Measurements from ENCODE around the gene TMEM213. TPM values are rescaled to one million over a fixed set of nuclear protein-coding genes. Genes with fewer than 3 reads are reported as not detected.

The TMEM213 gene
- total RNA-seq, 1 donor from 2014 or later, result not detected

DNA sequence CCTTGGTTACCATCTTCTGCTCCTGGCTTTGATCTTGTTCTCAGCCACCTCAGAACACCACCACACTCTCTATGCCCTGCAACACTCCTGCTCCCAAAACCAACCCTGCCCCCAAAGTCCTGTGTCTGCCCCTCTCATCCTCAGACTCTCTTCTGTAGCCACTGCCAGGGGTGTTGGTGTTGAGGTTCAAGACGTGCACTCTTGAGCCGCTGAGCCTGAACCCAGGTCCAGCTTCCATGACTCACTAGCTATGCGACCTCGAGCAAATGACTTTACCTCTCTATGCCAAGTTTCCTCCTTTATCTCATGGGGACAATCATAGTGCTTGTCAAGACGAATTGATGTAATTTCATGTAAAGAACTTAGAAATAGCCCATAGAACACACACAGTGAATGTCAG, 1.0 kb downstream of the TMEM213 start:
- TF ChIP-seq, protein P1, sequence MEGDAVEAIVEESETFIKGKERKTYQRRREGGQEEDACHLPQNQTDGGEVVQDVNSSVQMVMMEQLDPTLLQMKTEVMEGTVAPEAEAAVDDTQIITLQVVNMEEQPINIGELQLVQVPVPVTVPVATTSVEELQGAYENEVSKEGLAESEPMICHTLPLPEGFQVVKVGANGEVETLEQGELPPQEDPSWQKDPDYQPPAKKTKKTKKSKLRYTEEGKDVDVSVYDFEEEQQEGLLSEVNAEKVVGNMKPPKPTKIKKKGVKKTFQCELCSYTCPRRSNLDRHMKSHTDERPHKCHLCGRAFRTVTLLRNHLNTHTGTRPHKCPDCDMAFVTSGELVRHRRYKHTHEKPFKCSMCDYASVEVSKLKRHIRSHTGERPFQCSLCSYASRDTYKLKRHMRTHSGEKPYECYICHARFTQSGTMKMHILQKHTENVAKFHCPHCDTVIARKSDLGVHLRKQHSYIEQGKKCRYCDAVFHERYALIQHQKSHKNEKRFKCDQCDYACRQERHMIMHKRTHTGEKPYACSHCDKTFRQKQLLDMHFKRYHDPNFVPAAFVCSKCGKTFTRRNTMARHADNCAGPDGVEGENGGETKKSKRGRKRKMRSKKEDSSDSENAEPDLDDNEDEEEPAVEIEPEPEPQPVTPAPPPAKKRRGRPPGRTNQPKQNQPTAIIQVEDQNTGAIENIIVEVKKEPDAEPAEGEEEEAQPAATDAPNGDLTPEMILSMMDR (IDR thresholded peaks at IDR 0.05; ENCODE audit: insufficient read depth, low read length, poor library complexity, severe bottlenecking), result no peak
- no peak overlapping the region for H3K4me3 ChIP-seq (ENCODE audit: low read depth, low read length)
- no peaks in the 10 kb centered on the region for H3K27me3 ChIP-seq (ENCODE audit: control insufficient read depth, insufficient read depth, low read length)
- no peak for DNase-seq (ENCODE audit: low read depth)
- H3K36me3 ChIP-seq (ENCODE audit: control insufficient read depth, insufficient read depth, low read length), result no peaks in the 10 kb centered on the region

DNA sequence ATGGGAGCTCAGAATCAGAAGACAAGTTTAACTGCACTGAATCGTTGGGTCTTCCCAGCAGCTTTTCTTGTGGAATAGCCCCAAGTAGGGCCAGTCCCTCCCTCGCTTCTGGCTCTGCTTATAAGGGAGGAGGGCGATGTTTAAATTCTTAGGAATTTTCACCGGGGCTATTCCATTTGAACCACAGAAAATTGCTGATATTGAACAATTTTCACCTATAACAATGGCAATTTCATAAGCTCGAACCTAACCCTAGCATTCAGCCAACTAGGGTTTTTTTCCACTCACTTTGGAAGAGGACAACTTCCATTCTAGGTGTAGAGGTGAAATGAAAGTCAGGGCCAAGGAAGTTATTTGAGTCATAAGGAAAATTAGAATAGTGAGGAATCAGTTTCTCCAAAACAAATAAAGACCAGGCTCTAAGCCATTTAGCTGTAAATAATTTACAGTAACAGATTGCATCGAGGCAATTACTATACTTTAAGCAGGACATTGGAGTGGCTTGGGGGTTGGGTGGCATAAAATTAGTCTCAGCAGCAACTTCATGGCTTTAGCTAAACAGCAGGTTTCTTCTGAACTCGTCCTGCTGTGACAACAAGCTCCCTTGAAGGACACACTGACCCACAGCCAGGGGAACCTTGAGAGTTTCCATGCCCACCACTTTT, 1.7 kb downstream of the TMEM213 start:
- no peak for DNase-seq (ENCODE audit: low read depth)
- Histone ChIP-seq H3K36me3 (ENCODE audit: control insufficient read depth, insufficient read depth, low read length) (no peaks in the 10 kb centered on the region), H3K4me3 (ENCODE audit: low read depth, low read length) (no peak overlapping the region), H3K27me3 (ENCODE audit: control insufficient read depth, insufficient read depth, low read length) (no peaks in the 10 kb centered on the region)
- TF ChIP-seq, protein P1 (IDR thresholded peaks at IDR 0.05; ENCODE audit: insufficient read depth, low read length, poor library complexity, severe bottlenecking), result no peak

DNA sequence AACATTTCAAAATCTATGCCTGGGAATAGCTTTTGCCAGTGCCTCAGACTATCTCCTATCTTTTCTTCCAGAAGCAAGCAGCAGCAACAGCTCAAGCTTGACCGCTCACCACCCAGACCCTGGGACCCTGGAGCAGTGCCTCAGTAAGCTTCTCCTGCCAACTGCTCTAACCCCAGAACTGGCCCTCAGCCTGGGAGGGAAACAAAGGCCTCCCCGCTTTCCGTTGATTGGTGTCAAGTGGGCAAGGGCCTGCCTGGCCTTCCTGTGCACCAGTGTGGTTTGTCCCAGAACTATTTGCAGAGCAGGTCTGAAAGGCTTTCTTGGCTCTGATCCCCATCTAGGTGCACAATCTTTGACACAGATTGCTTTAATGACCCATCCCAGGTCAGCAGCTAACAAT, 3.5 kb downstream of the TMEM213 start:
- no peak for DNase-seq (ENCODE audit: low read depth)
- Histone ChIP-seq H3K36me3 (ENCODE audit: control insufficient read depth, insufficient read depth, low read length) (no peaks in the 10 kb centered on the region), H3K27me3 (ENCODE audit: control insufficient read depth, insufficient read depth, low read length) (no peaks in the 10 kb centered on the region), H3K4me3 (ENCODE audit: low read depth, low read length) (no peak overlapping the region)
- TF ChIP-seq, protein P1 (IDR thresholded peaks at IDR 0.05; ENCODE audit: insufficient read depth, low read length, poor library complexity, severe bottlenecking), result no peak

DNA sequence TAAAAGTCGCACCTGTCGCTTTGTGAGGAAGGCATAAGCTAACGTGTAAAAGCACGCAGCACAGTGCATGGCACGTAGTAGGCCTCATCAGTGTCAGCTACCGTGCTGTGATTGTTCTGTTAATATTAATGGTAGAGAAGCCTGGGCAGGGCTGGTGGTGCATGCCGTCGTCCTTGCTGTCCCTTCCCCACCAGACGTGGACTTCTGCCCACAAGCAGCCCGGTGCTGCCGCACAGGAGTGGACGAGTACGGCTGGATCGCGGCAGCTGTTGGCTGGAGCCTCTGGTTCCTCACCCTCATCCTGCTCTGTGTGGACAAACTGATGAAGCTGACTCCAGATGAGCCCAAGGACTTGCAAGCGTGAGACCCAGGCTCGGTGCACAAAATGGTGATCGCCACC, 4.9 kb downstream of the TMEM213 start:
- Histone ChIP-seq H3K27me3 (ENCODE audit: control insufficient read depth, insufficient read depth, low read length) (no peaks in the 10 kb centered on the region), H3K36me3 (ENCODE audit: control insufficient read depth, insufficient read depth, low read length) (no peaks in the 10 kb centered on the region), H3K4me3 (ENCODE audit: low read depth, low read length) (no peak overlapping the region)
- DNase-seq (ENCODE audit: low read depth), result no peak
- TF ChIP-seq, protein P1 (IDR thresholded peaks at IDR 0.05; ENCODE audit: insufficient read depth, low read length, poor library complexity, severe bottlenecking), result no peak

DNA sequence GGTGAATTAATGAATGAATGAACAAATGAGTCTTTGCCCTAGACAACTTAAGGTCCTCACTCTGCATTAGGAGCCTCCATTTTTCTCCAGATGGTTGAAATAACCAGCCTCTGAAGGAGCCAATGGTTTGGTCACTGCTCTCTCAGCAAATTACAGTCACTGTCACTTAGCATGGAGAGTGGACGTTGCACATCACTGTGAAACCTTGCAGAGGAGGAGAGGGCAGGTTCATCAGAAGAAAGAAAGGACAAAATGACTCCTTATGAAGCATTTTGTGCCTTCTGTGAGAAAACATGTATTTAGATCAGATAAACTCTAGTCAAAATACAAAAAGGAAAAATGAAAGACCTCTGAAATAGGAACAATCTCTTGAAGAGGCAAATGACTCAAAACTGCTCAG, 6.8 kb downstream of the TMEM213 start:
- no peak for DNase-seq (ENCODE audit: low read depth)
- no peak overlapping the region for H3K4me3 ChIP-seq (ENCODE audit: low read depth, low read length)

More for the DNA sequence above, 6.8 kb downstream of the TMEM213 start:
- no peaks in the 10 kb centered on the region for H3K27me3 ChIP-seq (ENCODE audit: control insufficient read depth, insufficient read depth, low read length)
- no peaks in the 10 kb centered on the region for H3K36me3 ChIP-seq (ENCODE audit: control insufficient read depth, insufficient read depth, low read length)
- TF ChIP-seq, protein P1 (IDR thresholded peaks at IDR 0.05; ENCODE audit: insufficient read depth, low read length, poor library complexity, severe bottlenecking), result no peak
